GM21717 (cell line): ENCODE measurements around the gene HOXC11.

Experiments used
- ATAC-seq: cut with Tn5 transposase; IDR thresholded peaks from one replicate; pipeline ENCODE4 v1.9.1; 2021; ENCODE audit warnings: mild to moderate bottlenecking, moderate library complexity; ENCODE audit not compliant: unreplicated experiment

Gene HOXC11

GRCh38 chr12:54007538-54008259 is 34.8 kb downstream of the HOXC11 start:
- ATAC-seq, result no peak

- no peak for ATAC-seq
Observed at GRCh38 chr12:54008260-54008552, 35.3 kb downstream of the HOXC11 start.

- ATAC-seq, result no peak
Observed at GRCh38 chr12:54009171-54010052, 36.5 kb downstream of the HOXC11 start.

GRCh38 chr12:54010053-54010971 is 37.4 kb downstream of the HOXC11 start:
- ATAC-seq, result no peak

- no peak for ATAC-seq
Observed at GRCh38 chr12:54010972-54011664, 38.2 kb downstream of the HOXC11 start.

- ATAC-seq, result no peak
Observed at GRCh38 chr12:54011665-54012532, 39.0 kb downstream of the HOXC11 start.

- ATAC-seq, result no peak
Observed at GRCh38 chr12:54012631-54013409, 39.9 kb downstream of the HOXC11 start.

GRCh38 chr12:54014377-54015017 is 41.6 kb downstream of the HOXC11 start:
- no peak for ATAC-seq

GRCh38 chr12:54015018-54015931 is 42.3 kb downstream of the HOXC11 start:
- ATAC-seq, result no peak

GRCh38 chr12:54016051-54016450 is 43.1 kb downstream of the HOXC11 start:
- ATAC-seq, result no peak

GRCh38 chr12:54016478-54016964 is 43.6 kb downstream of the HOXC11 start:
- no peak for ATAC-seq

- peak; percentile 29 for ATAC-seq
Observed at GRCh38 chr12:54017027-54017788, 44.3 kb downstream of the HOXC11 start.

GRCh38 chr12:54017878-54018467 is 45.0 kb downstream of the HOXC11 start:
- peak; percentile 78 for ATAC-seq

GRCh38 chr12:54018468-54018984 is 45.6 kb downstream of the HOXC11 start:
- ATAC-seq, result no peak

- no peak for ATAC-seq
Observed at GRCh38 chr12:54019091-54019811, 46.3 kb downstream of the HOXC11 start.
